Endothelial cell of umbilical vein (primary cell): Measurements from ENCODE around the gene STAB2. TPM values are rescaled to one million over a fixed set of nuclear protein-coding genes. Genes with fewer than 3 reads are reported as not detected.

Experiments
- BruUV-seq: library from RNA; stranded (reverse); fragments of 400-500 nt; replicated peaks from 2 replicates; lab custom pipeline; 2021; lab: Mats Ljungman, UMichigan
- CTCF ChIA-PET: fragments of 300-600, 350-600 bp; sonication (Branson Sonifier 250); formaldehyde crosslinking; loops from one replicate; lab custom pipeline; 2021; ENCODE audit warnings: antibody characterized with exemption, inconsistent platforms; lab: Charles Lee
- POLR2A ChIA-PET: fragments of 300-600, 350-600 bp; sonication (Branson Sonifier 250); formaldehyde crosslinking; loops from one replicate; lab custom pipeline; 2021; ENCODE audit warnings: antibody characterized with exemption, inconsistent platforms; lab: Charles Lee
- DNase-seq: peaks from one replicate; pipeline ENCODE4 v3.0.0-alpha.2; 2011; ENCODE audit warnings: low read depth, low spot score
- FAIRE-seq: peaks from 2 replicates; lab custom pipeline; 2011; peaks lifted over from hg19 to GRCh38; lab: Jason Lieb, UNC
- H2AFZ ChIP-seq: 2 replicates; pipeline ENCODE4 v1.6.0; 2012; ENCODE audit warnings: low read depth, low read length, control low read depth, inconsistent platforms
- H3K27ac ChIP-seq: 2 replicates; pipeline ENCODE4 v1.5.1; 2011; ENCODE audit warnings: low read depth, mild to moderate bottlenecking, control low read depth, low read length, moderate library complexity; ENCODE audit not compliant: insufficient read depth
- H3K27me3 ChIP-seq, 2 experiments: 2 replicates each; pipeline versions ENCODE4 v1.6.0 to v1.6.1; 2011; ENCODE audit warnings: low read length in 2 of 2, mixed read lengths in 1 of 2; ENCODE audit not compliant: control insufficient read depth in 2 of 2, insufficient read depth in 2 of 2
- H3K36me3 ChIP-seq, 2 experiments: 2 replicates in 1 of 2; 3 replicates in 1 of 2; pipeline ENCODE4 v1.5.1; 2011; ENCODE audit warnings: low read length in 2 of 2, mild to moderate bottlenecking in 1 of 2, moderate library complexity in 1 of 2; ENCODE audit not compliant: control insufficient read depth in 2 of 2, insufficient read depth in 2 of 2; ENCODE audit errors: extremely low read depth in 1 of 2
- H3K4me1 ChIP-seq: 3 replicates; pipeline ENCODE4 v1.5.1; 2011; ENCODE audit warnings: mild to moderate bottlenecking, low read length; ENCODE audit not compliant: control insufficient read depth, insufficient read depth; ENCODE audit errors: extremely low read depth
- H3K4me2 ChIP-seq: 2 replicates; pipeline ENCODE4 v1.6.1; 2011; ENCODE audit warnings: low read length, control low read depth, mixed read lengths; ENCODE audit not compliant: insufficient read depth
- H3K4me3 ChIP-seq, 3 experiments: fragments of 200-600 bp in 1 of 3; sonication (generic), shearing (Covaris generic) in 1 of 3; replicated peaks in 1 of 3; 2 replicates each; pipeline ENCODE4 v1.5.1; 2011 to 2016; ENCODE audit warnings: control low read depth in 3 of 3, low read length in 3 of 3, mild to moderate bottlenecking in 2 of 3, inconsistent platforms in 1 of 3, low read depth in 1 of 3, moderate library complexity in 1 of 3; ENCODE audit not compliant: insufficient read depth in 1 of 3
- H3K79me2 ChIP-seq: 2 replicates; pipeline ENCODE4 v1.6.0; 2012; ENCODE audit warnings: low read length, inconsistent platforms; ENCODE audit not compliant: control insufficient read depth, insufficient read depth
- H3K9ac ChIP-seq: replicated peaks from 2 replicates; pipeline ENCODE3; 2011; ENCODE audit warnings: low read length, control low read depth; ENCODE audit not compliant: insufficient read depth; ENCODE audit errors: extremely low read depth
- H3K9me1 ChIP-seq: replicated peaks from 3 replicates; pipeline ENCODE4 v1.6.0; 2011; ENCODE audit warnings: mild to moderate bottlenecking, low read length; ENCODE audit not compliant: control insufficient read depth, insufficient read depth; ENCODE audit errors: extremely low read depth
- H3K9me3 ChIP-seq: replicated peaks from 2 replicates; pipeline ENCODE4 v1.5.1; 2012; ENCODE audit warnings: low read length, inconsistent platforms; ENCODE audit not compliant: control insufficient read depth, insufficient read depth
- H4K20me1 ChIP-seq: replicated peaks from 2 replicates; pipeline ENCODE3; 2011; ENCODE audit warnings: mild to moderate bottlenecking, low read length; ENCODE audit not compliant: control insufficient read depth, insufficient read depth; ENCODE audit errors: extremely low read depth
- CTCF ChIP-seq, 2 donors: IDR thresholded peaks; 1 replicate in 1 of 2; 2 replicates in 1 of 2; pipeline ENCODE4 v1.5.1; 2011; ENCODE audit warnings: low read length in 2 of 2, mild to moderate bottlenecking in 2 of 2, moderate library complexity in 2 of 2, control low read depth in 1 of 2, inconsistent platforms in 1 of 2, low read depth in 1 of 2; ENCODE audit not compliant: insufficient read depth in 1 of 2; ENCODE audit errors: extremely low read depth in 1 of 2
- EZH2 ChIP-seq: IDR thresholded peaks from 2 replicates; pipeline ENCODE4 v1.6.1; 2012; ENCODE audit warnings: borderline replicate concordance, low read depth, mild to moderate bottlenecking, moderate library complexity, low read length, inconsistent platforms; ENCODE audit not compliant: severe bottlenecking
- FOS ChIP-seq: IDR thresholded peaks from 2 replicates; pipeline ENCODE4 v1.6.1; 2011; ENCODE audit warnings: mild to moderate bottlenecking, low read length, moderate library complexity, borderline replicate concordance; ENCODE audit not compliant: insufficient read depth
- GATA2 ChIP-seq: IDR thresholded peaks from 2 replicates; pipeline ENCODE4 v1.7.0; 2011; ENCODE audit warnings: low read depth, mild to moderate bottlenecking, moderate library complexity, mixed read lengths, low read length; ENCODE audit not compliant: insufficient read length, insufficient read depth
- JUN ChIP-seq: IDR thresholded peaks from 2 replicates; pipeline ENCODE4 v1.6.1; 2011; ENCODE audit warnings: borderline replicate concordance, low read depth; ENCODE audit not compliant: insufficient read length, insufficient read depth
- MYC ChIP-seq: IDR thresholded peaks from one replicate; pipeline ENCODE4 v1.6.1; 2011; ENCODE audit warnings: mild to moderate bottlenecking, low read depth, low read length
- POLR2A ChIP-seq: IDR thresholded peaks from 2 replicates; pipeline ENCODE4 v1.6.1; 2012; ENCODE audit warnings: low read depth, mild to moderate bottlenecking, control low read depth, low read length
- POLR2AphosphoS5 ChIP-seq: IDR thresholded peaks from 2 replicates; pipeline ENCODE4 v1.6.1; 2012; ENCODE audit warnings: low read depth, mild to moderate bottlenecking, control low read depth, low read length, moderate library complexity; ENCODE audit not compliant: insufficient read depth
- dilution Hi-C: fragments of 300-500 bp; cut with MboI; formaldehyde crosslinking; loops from one replicate; pipeline ENCODE4 v1.15.0; 2019; ENCODE audit warnings: low sequenced_read_pairs; ENCODE audit not compliant: extremely low pct_ligation_motif_present
- intact Hi-C: fragments of 100-400 bp; cut with micrococcal nuclease; formaldehyde crosslinking; loops from one replicate; pipeline ENCODE4 v1.10.0; 2022
- polyA plus RNA-seq, 4 experiments: library from polyadenylated mRNA; depleted of rRNA in 3 of 4; stranded (reverse) in 3 of 4; unstranded in 1 of 4; fragments of >200 nt; gene quantifications; 2 replicates each; pipeline versions ENCODE4 v1.2.1 to v1.2.3, GENCODE V29; 2011 to 2012; ENCODE audit warnings: missing spikeins in 1 of 4
- total RNA-seq: library from RNA; stranded (reverse); gene quantifications from 2 replicates; pipeline ENCODE4 v1.2.3, GENCODE V29; 2021
- TF ChIP-seq, protein P1 (sequence below): IDR thresholded peaks from 2 replicates; pipeline ENCODE4 v1.6.1; 2011; ENCODE audit not compliant: insufficient read depth, insufficient read length

Gene STAB2
- total and polyA plus RNA-seq, 2 donors (not counting 3 experiments of a cell fraction or from before 2014, with no cell fraction given) = 0.01 TPM; not detected in 1

DNA sequence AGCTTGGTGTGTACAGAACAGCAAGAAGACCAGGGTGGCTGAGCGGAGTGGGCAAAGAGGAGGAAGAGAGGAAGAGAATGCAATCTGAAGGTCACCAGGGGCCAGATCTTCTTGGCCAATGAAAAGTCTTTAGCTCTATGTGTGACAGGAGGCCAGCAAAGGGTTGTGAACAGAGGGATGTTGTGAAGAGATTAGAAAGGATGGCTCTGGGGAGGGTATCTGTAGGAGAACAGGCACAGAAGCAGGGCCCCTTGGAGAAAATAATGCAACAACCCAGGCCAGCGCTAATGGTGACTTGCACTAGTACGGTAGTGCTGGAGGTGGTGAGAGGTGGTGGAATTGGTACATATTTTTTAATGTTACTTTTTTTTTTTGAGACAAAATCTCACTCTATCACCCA, 156.7 kb downstream of the STAB2 start:
- DNase-seq (no peak), FAIRE-seq (no peak)
- BruUV-seq = no TSS peak
- no peaks in the 10 kb centered on the region for H4K20me1 ChIP-seq
- TF ChIP-seq GATA2 (no peak), EZH2 (no peak), CTCF (IDR thresholded peaks at IDR 0.05; ENCODE audit: extremely low read depth in 1 of 2, insufficient read depth in 1 of 2, low read depth in 1 of 2, low read length in 2 of 2) (no peak), POLR2A (no peak), MYC (no peak), POLR2AphosphoS5 (no peak), JUN (no peak), FOS (no peak)
- TF ChIP-seq, protein P1, sequence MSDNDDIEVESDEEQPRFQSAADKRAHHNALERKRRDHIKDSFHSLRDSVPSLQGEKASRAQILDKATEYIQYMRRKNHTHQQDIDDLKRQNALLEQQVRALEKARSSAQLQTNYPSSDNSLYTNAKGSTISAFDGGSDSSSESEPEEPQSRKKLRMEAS = no peak
- no peaks in the 10 kb centered on the region for H3K79me2 ChIP-seq
- intact Hi-C loops (no loop called here), dilution Hi-C loops (no loop called here)
- no peaks in the 10 kb centered on the region for H3K9me3 ChIP-seq
- H3K9me1 ChIP-seq = no peaks in the 10 kb centered on the region
- H3K36me3 ChIP-seq = no peaks in the 10 kb centered on the region
- no peaks in the 10 kb centered on the region for H3K27me3 ChIP-seq
- no peak overlapping the region for H3K9ac ChIP-seq
- no peak overlapping the region for H2AFZ ChIP-seq
- no peak overlapping the region for H3K27ac ChIP-seq
- H3K4me2 ChIP-seq = no peak overlapping the region
- ChIA-PET CTCF (no interaction called here), POLR2A (no interaction called here)
- no peaks in the 10 kb centered on the region for H3K4me1 ChIP-seq
- H3K4me3 ChIP-seq = no peak overlapping the region
